PFSK-1 (cell line): Measurements from ENCODE around the gene MIPOL1.

ENCODE experiments used
- POLR2AphosphoS5 ChIP-seq: IDR thresholded peaks from 2 replicates; pipeline ENCODE4 v1.6.1; 2012; ENCODE audit warnings: low read depth, mild to moderate bottlenecking, control low read depth, low read length, moderate library complexity
- SIN3A ChIP-seq: IDR thresholded peaks from 2 replicates; pipeline ENCODE4 v1.6.1; 2012; ENCODE audit warnings: mild to moderate bottlenecking, low read length, moderate library complexity, borderline replicate concordance; ENCODE audit not compliant: insufficient read depth
- TAF1 ChIP-seq: IDR thresholded peaks from 2 replicates; pipeline ENCODE4 v1.6.1; 2012; ENCODE audit warnings: low read length, control low read depth, borderline replicate concordance; ENCODE audit not compliant: insufficient read depth

DNA sequence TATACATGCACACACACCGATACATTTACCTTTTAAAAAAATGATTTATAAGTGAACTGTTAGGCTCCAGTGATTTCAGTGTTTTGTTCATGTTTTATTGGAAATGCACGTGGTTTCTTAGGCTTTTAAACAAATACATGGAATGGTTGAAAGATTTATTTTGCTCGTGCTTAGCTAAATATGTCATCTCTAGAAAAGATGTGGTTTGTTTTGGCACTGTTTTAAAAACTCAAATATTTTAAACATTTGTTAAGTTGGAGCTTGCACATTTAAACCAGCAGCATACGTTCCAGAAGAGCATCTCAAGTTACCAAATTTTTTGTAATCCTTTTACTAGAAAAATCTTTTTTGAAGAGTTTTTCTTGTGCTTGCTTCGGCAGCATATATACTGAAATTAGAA lies 352.8 kb downstream of the MIPOL1 start:
- TF ChIP-seq TAF1 (no peak), SIN3A (no peak), POLR2AphosphoS5 (no peak)
